NCI-H345 treated with DMSO at 0.1 percent for 48 hours (cell line): Measurements from ENCODE around the gene ZFAND3.
"Not testable (repeated sequence)": the region's sequence is repeated elsewhere in the genome, so short reads cannot be mapped to it uniquely, and the experiment has no call there.

Experiments used
- DNase-seq: peaks from one replicate; lab custom pipeline; 2025; ENCODE audit not compliant: unreplicated experiment; lab: John Stamatoyannopoulos, UW

The ZFAND3 gene

GRCh38 chr6:37930288-37930971 lies 110.9 kb downstream of the ZFAND3 start:
- no peak for DNase-seq

GRCh38 chr6:37931066-37931465 lies 111.5 kb downstream of the ZFAND3 start:
- DNase-seq: no peak

- DNase-seq: no peak
Observed at GRCh38 chr6:37934276-37934675, 114.7 kb downstream of the ZFAND3 start.

- no peak for DNase-seq
Observed at GRCh38 chr6:37936150-37936549, 116.6 kb downstream of the ZFAND3 start.

GRCh38 chr6:37936906-37937305 lies 117.4 kb downstream of the ZFAND3 start:
- no peak for DNase-seq

DNA sequence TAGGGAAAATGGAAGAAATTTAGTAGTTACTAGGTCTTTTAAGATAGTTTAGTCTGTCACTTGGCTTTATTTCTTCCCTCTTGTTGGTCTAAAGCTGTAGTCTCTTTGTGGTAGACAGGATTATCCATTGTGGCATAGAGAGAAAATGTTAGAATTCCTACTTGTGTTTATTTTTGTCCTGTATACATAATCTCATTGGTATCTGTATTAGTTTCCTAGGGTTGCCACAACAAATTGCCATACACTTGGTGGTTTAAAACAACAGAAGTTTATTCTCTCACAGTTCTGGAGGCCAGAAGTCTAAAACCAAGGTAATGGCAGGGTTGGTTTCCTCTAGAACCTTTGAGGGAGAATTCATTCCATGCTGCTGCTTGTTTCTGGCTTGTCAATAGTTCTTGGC lies 119.4 kb downstream of the ZFAND3 start:
- no peak for DNase-seq

GRCh38 chr6:37940074-37940847 lies 120.7 kb downstream of the ZFAND3 start:
- DNase-seq: no peak

GRCh38 chr6:37941871-37942270 lies 122.3 kb downstream of the ZFAND3 start:
- DNase-seq: no peak

DNA sequence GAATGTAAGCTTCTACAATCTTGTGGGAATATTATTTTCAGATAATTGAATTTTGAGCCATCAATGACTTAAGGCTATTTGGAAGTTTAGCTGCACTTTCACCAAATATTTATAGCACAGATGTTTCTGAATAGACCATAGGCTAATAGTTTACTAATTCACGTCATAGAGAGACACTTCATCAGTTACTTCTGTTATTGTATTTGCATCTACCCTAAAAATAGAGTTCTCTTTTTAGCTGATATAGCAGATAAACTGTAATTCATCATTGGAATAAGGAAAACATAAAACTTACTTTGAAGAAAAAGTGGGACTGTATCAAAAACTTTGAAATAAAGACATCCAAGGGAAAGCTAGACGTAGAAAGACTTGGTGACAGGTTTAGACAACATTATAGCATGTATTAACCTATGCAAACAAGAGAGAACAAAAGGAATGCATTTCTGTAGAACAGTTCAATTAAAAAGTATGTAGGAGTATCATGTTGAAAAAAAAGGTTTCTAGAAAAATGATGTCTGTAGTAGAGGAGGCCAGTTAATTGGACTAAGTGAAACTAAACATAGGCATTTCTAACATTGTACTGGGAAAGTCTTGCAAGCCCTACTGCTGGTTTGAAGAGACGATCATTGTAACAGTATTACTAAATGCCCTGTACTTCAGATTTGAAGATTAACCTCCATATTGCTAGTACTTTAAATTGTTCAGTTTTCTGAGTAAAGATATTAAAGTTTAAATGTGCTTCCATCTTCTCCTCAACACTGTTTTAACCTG lies 123.3 kb downstream of the ZFAND3 start:
- no peak for DNase-seq

DNA sequence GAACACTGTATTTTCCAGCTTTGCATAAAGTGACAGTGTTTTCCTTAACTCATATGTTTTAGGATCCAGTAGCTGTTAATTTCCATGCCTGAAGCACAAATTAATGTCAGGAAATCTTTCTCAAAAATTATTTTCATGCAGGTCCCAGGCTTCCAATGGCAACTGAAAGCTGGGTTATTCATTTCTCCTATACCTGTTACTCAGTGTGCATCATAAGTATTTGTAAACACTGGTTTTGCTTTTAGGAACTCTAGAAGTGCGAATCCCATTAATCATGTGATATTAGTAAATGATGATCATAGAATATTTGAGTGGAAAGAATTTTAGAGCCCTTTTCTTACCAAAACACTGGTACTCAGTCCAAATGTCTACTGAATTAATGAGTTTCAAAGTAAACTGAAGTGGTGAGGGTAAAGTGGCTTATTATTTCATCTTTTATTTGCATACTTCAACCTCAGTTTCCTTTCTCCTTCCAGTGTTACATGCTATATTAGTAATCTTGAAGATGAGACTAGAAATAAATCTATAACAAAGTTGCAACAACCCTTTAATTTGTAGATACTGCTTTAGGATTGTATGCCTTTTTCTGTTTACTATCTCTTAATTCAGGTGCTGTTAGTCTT lies 124.0 kb downstream of the ZFAND3 start:
- no peak for DNase-seq

DNA sequence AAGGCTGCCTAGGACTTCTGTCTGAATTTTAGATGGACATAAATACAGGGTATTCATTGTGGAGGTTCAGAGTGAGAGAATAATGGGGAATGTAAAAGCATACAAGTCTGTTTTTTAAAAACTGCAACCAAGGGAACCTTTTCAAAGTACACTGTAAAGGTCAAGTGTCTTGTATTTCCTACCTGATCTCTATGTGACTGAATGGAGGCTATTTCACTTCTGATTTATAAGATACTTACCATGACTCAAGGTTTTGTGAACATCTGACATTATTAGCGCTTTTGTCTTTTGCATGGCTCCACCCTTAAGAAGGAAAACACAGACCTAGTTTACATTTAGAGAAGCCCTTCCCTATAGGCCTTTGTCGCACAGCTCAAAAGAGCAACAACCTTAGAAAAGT lies 126.5 kb downstream of the ZFAND3 start:
- DNase-seq: no peak

- DNase-seq: no peak
Observed at GRCh38 chr6:37947468-37947867, 127.9 kb downstream of the ZFAND3 start.

DNA sequence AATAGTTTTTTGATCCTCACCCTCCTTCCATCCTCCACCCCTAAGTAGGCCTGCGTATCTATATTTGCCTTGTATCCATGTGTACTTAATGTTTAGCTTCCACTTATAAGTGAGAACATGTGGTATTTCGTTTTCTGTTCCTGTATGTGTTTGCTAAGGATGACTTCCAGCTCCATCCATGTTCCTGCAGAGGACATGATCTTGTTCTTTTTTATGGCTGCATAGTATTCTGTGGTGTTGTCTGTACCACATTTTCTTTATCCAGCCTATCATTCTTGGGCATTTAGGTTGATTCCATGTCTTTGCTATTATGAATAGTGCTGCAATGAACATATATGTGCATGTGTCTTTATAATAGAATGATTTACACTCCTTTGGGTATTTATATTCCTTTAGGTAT lies 129.1 kb downstream of the ZFAND3 start:
- not testable (repeated sequence) for DNase-seq

- no peak for DNase-seq
Observed at GRCh38 chr6:37952027-37952426, 132.5 kb downstream of the ZFAND3 start.

DNA sequence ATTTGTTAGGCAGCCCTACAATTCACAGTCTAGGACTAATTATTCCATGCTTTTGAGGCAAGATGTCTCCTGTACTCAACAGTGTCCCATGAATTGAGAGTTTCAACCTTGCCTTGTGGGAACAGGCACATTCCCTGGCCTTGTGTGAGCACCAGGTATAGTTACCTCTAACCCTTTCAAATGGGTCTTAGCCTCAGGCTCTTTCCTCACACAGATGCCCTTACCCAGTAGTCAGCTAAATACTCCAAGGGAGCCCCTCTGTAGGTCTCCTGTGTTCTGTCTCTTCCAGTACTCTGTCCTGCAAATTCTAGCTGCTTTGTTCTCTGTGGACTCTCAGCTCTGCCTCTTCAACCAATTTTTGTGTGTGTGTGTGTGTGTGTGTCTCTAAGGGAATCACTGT lies 135.3 kb downstream of the ZFAND3 start:
- no peak for DNase-seq

DNA sequence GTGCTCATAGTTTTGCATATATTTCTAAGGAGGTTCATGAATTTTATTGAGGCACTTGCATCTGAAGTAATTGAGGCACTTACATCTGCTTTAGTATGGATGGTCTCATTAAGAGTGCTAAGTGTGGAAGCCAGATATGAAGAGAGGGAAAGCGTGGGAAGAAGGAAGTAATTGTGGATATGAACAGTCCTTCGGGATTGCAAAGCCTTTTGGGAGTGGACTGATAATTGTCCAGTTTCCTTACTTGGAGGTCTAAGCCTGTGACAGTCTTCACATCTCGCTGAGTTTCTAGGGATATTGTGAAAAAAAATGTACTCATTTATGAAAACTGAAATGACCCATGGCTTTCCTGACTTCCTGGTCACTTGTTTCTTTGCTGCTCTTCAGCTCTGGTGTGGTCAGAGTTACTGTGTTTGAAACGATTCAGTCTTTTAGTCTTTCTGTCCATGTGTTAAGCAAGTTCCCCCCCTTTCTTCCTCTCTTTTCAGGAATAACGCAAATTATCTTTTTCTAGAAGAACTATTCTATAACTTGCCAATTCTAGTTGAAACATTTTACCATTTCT lies 137.3 kb downstream of the ZFAND3 start:
- DNase-seq: no peak

- no peak for DNase-seq
Observed at GRCh38 chr6:37959061-37959460, 139.5 kb downstream of the ZFAND3 start.

GRCh38 chr6:37960139-37960935 lies 140.8 kb downstream of the ZFAND3 start:
- DNase-seq: no peak

DNA sequence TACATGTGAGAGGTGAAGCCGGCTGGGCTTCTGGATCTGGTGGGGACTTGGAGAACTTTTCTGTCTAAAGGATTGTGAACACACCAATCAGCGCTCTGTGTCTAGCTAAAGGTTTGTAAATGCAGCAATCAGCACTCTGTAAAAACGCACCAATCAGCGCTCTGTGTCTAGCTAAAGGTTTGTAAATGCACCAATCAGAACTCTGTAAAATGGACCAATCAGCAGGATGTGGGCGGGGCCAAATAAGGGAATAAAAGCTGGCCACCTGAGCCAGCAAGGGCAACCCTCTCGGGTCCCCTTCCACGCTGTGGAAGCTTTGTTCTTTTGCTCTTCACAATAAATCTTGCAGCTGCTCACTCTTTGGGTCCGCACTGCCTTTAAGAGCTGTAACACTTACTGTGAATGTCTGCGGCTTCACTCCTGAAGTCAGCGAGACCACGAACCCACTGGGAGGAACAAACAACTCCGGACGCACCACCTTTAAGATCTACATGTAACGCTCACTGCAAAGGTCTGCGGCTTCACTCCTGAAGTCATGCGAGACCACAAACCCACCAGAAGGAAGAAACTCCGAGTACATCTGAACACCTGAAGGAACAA lies 143.1 kb downstream of the ZFAND3 start:
- not testable (repeated sequence) for DNase-seq
